C4-2B (cell line): ENCODE data around the gene TRAPPC3.

Experiments
- H3K27ac ChIP-seq: fragments of 450-650 bp; 2 replicates; pipeline ENCODE4 v1.5.1; 2017
- ZFX ChIP-seq: fragments of 450-650 bp; IDR thresholded peaks from 2 replicates; pipeline ENCODE4 v1.6.1; 2017
- TF ChIP-seq, protein P1 (sequence below): fragments of 450-650 bp; conservative IDR thresholded peaks from 2 replicates; pipeline ENCODE4 v1.5.1; 2017; ENCODE audit warnings: mild to moderate bottlenecking

The TRAPPC3 gene

GRCh38 chr1:36092166-36092797 is 57.0 kb downstream of the TRAPPC3 start:
- no peak for TF ChIP-seq ZFX
- TF ChIP-seq, protein P1, sequence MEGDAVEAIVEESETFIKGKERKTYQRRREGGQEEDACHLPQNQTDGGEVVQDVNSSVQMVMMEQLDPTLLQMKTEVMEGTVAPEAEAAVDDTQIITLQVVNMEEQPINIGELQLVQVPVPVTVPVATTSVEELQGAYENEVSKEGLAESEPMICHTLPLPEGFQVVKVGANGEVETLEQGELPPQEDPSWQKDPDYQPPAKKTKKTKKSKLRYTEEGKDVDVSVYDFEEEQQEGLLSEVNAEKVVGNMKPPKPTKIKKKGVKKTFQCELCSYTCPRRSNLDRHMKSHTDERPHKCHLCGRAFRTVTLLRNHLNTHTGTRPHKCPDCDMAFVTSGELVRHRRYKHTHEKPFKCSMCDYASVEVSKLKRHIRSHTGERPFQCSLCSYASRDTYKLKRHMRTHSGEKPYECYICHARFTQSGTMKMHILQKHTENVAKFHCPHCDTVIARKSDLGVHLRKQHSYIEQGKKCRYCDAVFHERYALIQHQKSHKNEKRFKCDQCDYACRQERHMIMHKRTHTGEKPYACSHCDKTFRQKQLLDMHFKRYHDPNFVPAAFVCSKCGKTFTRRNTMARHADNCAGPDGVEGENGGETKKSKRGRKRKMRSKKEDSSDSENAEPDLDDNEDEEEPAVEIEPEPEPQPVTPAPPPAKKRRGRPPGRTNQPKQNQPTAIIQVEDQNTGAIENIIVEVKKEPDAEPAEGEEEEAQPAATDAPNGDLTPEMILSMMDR, result no peak
- H3K27ac ChIP-seq, result no peak overlapping the region

DNA sequence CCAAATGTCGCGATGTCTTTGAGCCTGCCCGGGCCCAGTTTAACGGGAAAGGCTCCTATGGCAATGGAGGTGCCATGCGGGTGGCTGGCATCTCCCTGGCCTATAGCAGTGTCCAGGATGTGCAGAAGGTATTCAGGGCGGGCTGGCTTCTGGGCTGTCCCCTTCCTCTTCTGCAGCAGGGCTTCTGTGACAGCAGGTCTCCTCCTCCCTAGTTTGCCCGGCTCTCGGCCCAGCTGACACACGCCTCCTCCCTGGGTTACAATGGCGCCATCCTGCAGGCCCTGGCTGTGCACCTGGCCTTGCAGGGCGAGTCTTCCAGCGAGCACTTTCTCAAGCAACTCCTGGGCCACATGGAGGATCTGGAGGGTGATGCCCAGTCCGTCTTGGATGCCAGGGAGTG is 57.6 kb downstream of the TRAPPC3 start:
- TF ChIP-seq ZFX, result no peak
- TF ChIP-seq, protein P1, result no peak
- H3K27ac ChIP-seq, result no peak overlapping the region

DNA sequence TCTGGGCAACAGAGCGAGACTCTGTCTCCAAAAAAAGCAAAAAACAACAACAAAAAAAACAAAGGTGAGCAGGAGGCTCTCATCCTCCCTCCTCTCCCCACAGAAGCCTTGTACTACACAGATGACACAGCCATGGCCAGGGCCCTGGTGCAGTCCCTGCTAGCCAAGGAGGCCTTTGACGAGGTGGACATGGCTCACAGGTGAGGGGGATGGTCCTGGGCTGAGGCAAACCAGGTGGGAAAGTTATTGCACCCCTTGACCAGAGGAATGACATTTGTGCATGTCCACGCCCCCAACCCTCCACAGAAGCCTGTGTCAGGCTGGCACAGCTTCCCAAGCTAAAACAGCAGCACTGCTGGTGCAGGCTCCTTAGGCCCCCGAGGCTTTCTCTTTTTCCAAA is 58.1 kb downstream of the TRAPPC3 start:
- TF ChIP-seq ZFX, result no peak
- TF ChIP-seq, protein P1, result no peak
- H3K27ac ChIP-seq, result no peak overlapping the region

DNA sequence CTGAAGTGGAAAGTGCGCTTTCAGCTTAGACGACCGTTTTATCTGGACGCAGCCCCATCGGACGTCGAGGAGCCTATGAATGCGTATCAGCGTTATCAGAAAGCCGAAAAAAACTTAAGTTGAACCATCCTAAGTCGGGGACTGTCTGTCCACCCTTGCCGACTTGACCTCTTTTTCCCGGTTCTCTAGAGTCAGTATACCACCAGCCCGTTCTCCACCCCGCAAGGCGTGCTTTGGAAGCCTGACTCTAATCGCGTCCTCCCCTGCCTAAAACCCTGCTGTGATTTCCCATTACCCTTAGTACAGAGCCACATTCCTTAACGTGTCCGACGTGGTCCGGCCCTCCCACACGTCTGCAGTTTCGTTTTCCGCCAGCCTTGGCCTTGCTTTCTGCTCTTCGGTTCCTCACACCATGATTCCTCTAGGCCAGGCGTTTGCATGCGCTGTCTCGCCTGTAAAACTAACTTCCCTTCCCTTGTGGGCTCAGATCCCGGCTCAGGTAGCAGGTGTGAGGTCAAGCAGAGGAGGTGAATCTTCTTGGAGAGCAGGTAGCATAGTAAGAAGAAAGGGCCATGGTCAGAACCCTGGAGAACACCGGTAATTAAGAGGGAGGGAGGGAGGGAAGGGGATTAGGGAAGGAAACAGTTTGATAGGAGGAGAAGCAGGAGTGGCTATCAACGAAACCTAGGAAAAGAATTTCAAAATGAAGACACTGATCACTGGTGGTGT is 59.7 kb downstream of the TRAPPC3 start:
- peak overlapping the region; percentile 78 for H3K27ac ChIP-seq
- no peak for TF ChIP-seq ZFX
- TF ChIP-seq, protein P1, result no peak

- H3K27ac ChIP-seq, result peak within 1 kb of the TSS; percentile 78
- TF ChIP-seq, protein P1, result peak; percentile 99
- peak; percentile 76; the same call in 1 of the 2 replicates for TF ChIP-seq ZFX
These were observed 60.5 kb downstream of the TRAPPC3 start, which contains the start of gene ADPRS for GRCh38 chr1:36088577-36089392. ADPRS (plus strand) TSS chr1:36088892; CDS start chr1:36088905, 13 bp downstream.

DNA sequence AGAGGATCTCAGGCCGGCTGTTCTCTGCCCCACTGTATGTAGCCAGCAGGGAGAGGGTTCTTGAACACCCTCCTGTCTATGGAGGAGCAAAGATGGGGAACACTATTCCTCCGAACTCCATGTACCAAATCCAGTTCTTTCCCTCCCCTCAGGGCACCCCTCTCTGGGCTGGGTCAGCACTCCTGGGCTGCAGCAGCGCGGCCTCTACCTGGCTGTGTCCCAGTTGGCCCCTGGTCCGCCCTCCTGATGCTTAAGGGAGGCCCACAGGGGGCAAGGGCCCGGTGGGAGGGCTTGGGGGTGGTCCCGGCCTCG is 61.1 kb downstream of the TRAPPC3 start:
- TF ChIP-seq ZFX, result no peak
- TF ChIP-seq, protein P1, result 0 out of 2 replicates have a peak, but pooled peaks have one; percentile 46
- H3K27ac ChIP-seq, result peak overlapping the region; percentile 78
